Measurements from ENCODE around the gene PLXNA4.

PLXNA4 gene

DNA sequence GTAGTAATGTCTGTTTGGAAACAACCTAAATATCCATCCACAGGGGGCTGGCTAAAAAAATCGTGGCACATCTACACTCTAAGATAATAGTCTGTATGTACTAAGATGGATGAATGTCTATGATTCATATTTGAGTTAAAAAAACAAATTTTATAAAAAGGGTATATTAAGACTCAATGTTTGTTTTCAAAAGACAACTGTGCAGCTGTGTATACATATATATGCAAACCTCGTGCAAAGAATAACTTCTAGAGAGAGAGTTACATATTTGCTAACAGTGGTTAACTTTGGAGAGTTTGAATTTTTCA, 323.5 kb downstream of the PLXNA4 start:
- no peak for DNase-seq

DNA sequence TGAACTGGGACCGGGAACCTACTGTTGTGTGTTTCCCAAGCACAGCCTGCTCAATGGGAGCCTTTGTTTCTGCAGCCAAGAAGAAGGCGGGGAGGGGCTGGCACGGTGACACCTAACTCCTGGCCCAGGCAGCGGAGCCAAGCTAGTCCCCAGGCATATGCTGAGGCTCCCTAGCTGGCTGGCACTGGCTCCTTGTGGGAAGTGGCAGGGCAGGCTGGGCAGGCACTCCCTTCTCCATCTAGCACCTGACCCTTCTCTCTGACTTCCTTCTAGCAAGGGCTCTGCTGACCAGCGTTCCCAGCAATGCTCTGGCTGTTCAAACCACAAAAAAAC, 325.0 kb downstream of the PLXNA4 start:
- no peak for DNase-seq

GRCh38 chr7:132250480-132251326, 325.6 kb downstream of the PLXNA4 start:
- no peak for DNase-seq

- DNase-seq, result no peak
Measured at GRCh38 chr7:132249256-132249971, 326.9 kb downstream of the PLXNA4 start.

DNA sequence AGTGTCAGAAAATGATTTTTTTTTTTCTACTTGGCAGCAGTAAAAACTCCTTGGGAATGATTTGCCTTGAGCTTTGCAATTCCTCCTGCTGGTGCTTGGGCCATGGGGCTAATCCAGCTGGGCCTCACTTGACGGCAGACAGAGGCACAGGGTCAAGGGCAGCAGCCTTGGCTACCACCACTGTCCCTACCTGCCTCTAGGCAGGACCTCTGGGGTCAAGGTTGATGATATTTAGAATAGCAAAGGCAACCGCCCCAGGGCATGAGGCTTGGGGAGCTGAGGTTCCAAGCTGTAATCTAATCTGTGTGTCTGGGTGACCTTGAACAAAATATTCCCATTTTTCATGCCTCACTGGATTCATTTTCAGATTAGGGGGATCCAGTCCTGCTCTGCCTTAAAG, 327.4 kb downstream of the PLXNA4 start:
- DNase-seq, result no peak

DNA sequence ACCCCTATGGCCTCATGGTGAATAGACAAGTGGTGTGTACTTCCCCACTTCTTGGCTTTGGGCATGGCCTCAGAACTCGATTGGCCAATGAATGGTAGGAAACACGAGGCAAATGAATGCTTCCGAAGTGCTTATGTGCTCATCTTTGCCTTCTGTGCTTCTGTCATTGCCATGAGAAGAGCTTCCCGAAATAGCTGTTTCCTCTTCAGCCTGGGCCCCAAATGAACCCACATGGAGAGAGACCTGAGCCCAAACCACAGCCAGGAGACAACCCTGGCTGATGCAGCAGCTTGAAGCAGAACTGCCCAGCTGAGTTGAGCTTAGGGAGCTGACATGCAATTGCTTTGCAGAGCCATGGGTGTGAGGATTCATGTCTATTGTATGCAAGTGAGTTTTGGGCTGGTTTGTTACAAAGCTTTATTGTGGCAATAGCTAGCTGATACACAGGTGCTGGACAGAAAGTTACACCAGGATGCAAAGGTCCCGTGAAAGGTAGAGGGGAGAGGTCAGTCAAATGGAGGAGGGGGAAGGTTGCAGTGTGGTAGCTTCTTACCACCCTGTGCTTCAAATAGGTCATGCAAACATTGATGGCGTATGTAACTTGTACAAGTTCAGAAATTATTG, 328.2 kb downstream of the PLXNA4 start:
- no peak for DNase-seq

DNA sequence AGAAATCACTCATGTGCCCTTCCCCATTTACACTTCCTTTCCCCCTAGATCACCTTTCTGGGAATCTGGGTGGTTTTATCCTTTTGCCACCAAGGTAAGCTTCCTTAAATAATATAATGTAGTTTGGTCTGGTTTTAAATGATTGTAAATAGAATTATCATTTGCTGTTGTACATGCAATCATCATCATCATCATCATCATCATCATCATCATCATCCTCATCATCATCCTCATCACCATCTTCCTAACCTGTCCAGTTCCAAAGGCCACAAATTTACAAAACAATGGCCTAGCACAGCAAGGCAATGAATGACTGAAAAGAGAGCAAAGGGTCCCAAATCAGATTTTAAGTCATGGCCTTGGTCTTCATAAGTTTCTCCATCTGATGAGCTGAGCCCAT, 329.7 kb downstream of the PLXNA4 start:
- no peak for DNase-seq

GRCh38 chr7:132245539-132245938, 330.7 kb downstream of the PLXNA4 start:
- no peak for DNase-seq

GRCh38 chr7:132244903-132245480, 331.3 kb downstream of the PLXNA4 start:
- no peak for DNase-seq

DNA sequence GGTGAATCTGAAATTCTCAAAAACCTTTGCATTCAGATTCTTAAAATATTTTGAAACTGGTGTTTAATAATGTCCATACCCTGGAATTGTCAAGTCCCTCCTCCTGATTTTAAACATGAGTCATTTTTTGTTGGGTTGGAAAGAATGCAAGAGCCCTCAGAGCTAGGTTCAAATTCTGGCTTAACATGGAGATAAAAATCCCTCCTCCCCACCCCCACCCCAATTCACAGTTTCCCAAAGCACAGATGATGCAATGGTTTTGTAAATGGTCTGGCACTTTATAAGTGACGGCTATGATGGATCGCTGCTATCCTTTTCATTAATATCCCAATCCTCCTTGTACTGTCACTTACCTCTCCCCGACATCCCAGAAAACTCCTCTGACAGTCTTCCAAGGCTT, 332.8 kb downstream of the PLXNA4 start:
- DNase-seq, result no peak

DNA sequence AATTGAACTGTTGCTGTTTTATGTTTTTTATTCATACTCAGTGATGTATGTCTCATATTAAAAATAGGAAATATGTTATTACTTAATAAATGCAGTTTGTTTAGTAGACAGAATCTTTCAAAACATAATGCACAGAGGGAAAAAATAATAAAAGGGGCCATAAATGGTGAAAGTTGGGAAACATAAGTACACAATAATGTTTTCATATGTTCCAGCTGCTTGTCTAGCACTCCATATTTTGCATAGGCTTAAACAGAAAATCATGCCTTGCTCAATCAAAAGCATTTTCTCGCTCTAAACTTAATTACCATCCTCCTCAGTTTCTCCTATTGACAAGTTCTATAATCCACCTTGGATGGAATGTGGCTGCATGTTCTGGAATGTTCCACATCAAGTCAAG, 333.2 kb downstream of the PLXNA4 start:
- DNase-seq, result no peak

GRCh38 chr7:132242192-132242812, 334.0 kb downstream of the PLXNA4 start:
- no peak for DNase-seq

GRCh38 chr7:132240821-132241422, 335.3 kb downstream of the PLXNA4 start:
- DNase-seq, result no peak

DNA sequence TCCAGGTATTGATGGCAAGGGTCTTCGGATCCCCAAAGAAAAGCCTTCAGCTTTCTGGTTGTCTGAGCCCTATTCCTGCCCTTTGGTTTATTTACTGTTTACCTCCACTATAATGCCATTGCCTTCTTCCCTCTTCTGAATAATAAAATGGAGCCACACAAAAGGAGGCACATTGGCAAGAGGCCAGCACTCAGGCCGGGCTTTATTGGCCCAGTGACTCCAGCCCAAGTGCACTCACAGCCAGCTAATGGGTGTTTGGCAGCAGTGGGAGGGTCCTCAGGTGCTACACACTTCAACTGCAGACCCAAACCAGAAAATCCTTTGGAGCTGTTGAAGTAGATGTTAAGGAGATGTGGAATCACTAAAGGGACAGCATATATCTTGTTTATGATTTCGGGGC, 336.0 kb downstream of the PLXNA4 start:
- no peak for DNase-seq

DNA sequence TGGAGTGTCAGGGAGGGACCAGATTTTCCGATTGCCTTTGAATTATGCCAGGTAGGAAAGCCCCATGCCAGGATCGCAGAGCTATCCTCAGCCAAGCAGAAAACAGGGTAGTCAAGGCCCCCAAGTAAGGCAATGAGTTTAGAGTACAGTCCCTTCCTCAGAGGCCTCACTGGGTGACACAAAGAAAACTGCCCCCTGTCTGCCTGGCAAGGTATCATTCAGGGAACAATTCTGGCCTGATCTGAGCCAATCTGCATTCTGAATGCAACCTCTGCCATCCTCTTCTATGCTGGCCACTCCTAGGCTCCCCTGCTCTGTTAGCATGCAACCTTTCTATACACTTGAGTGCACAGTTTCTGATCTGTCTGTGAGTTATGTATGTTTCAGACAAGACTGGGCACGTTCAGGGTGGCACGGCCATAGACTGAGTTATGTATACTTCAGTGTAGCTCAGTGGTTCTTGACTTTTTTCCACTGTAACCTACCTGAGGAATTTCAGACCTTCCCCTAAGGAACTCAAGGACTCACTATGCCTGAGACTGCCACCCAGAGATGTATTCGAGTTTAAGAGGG, 336.8 kb downstream of the PLXNA4 start:
- DNase-seq, result no peak

- no peak for DNase-seq
Measured at GRCh38 chr7:132234711-132235110, 341.6 kb downstream of the PLXNA4 start.

- no peak for DNase-seq
Measured at GRCh38 chr7:132232406-132232805, 343.9 kb downstream of the PLXNA4 start.

DNA sequence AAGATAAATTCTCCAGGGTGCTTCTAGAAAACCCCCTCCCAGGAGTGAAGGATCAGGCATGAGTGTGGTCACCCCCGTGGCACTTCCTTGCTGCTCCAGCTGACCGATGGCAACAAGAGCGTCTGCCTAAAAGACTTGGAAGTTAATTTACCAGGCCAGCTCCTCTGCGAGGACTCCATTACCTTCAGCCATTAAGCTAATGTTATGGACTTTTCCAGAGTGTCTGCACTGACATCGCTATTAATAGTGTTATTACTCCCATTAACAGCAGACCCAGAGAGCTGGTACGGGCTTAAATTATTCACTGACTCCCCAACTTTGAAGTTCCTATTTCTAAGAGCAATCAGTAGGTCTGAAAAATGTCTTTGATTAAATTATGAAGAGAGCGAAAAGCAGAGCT, 345.8 kb downstream of the PLXNA4 start:
- no peak for DNase-seq

DNA sequence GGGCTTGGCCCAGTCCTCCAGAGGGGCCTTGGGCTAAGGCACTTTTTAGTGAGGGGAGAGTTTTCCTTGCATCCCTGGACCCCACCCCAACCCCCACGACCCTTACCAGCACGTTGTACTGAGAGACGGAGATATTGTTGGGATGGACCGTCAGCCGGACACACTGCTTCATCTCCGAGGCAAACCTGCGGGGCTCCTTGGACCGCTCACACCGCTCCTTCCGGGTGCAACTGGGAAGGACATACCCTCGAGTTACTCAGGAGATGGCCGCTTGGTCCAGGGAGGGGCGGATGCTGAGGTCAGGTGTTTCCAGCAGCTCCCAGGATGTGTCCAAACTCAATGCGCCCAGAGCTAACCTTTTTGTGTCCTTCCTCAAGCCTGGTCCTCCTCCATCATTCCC, 348.0 kb downstream of the PLXNA4 start:
- no peak for DNase-seq

DNA sequence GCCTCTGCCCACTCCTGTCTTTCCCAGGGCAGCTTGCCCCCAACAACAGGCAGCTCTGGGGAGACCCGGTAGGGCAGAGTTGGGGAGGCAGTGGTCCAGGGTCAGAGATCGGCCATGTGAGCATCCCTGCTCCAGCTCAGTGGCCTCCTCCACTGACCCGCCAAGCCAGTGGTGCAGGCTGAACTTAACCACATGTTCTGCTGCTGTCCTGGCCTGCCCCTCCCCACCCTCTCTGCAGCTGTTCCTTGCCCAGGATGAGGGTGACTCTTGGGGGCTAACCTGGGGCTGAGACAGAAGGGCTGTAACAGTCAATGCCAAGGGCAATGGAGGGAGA, 349.3 kb downstream of the PLXNA4 start:
- DNase-seq, result no peak

- DNase-seq, result no peak
Measured at GRCh38 chr7:132226046-132226956, 350.0 kb downstream of the PLXNA4 start.
